ENCODE measurements around the gene HDHD5. TPM values are rescaled to one million over a fixed set of nuclear protein-coding genes. Genes with fewer than 3 reads are reported as not detected.

The HDHD5 gene
- total and polyA plus RNA-seq, 4 donors = 16.7 to 49.2 (median 27.8) TPM

GRCh38 chr22:17145021-17145680 lies 13.9 kb downstream of the HDHD5 start:
- H3K9ac ChIP-seq (ENCODE audit: insufficient read depth in 1 of 2, low read length in 2 of 2) = no peak overlapping the region

GRCh38 chr22:17143826-17144225 lies 15.3 kb downstream of the HDHD5 start:
- H3K36me3 ChIP-seq (ENCODE audit: control insufficient read depth in 4 of 4, insufficient read depth in 4 of 4, low read length in 4 of 4) = peaks cover 3 to 43% (median 8%) of the 10 kb centered on the region in 4 donors
- no peak overlapping the region for H3K9ac ChIP-seq (ENCODE audit: insufficient read depth in 1 of 2, low read length in 2 of 2)
- no peak overlapping the region for H3K4me3 ChIP-seq
- no peaks in the 10 kb centered on the region for H3K9me3 ChIP-seq (ENCODE audit: control insufficient read depth in 4 of 4, insufficient read depth in 3 of 4, low read length in 3 of 4)
- TF ChIP-seq CTCF (IDR thresholded peaks at IDR 0.05; ENCODE audit: control extremely low read depth, extremely low read depth) = no peak
- no peak for DNase-seq
- peaks cover 0 to 11% (median 0%) of the 10 kb centered on the region in 5 donors for H3K4me1 ChIP-seq (ENCODE audit: control insufficient read depth in 5 of 5, insufficient read depth in 5 of 5, low read length in 5 of 5)
- no peak overlapping the region for H3K27ac ChIP-seq (ENCODE audit: low read depth in 1 of 2, low read length in 1 of 2)
- no peaks in the 10 kb centered on the region for H3K27me3 ChIP-seq (ENCODE audit: control insufficient read depth in 3 of 3, insufficient read depth in 3 of 3, low read length in 2 of 3)
- ATAC-seq (ENCODE audit: insufficient read depth, low FRiP score) = no peak
- 93 to 97% methylated on average over 8 of the region's 8 CpGs for WGBS, 2 donors

More at GRCh38 chr22:17145021-17145680, 13.9 kb downstream of the HDHD5 start:
- no peaks in the 10 kb centered on the region for H3K27me3 ChIP-seq (ENCODE audit: control insufficient read depth in 3 of 3, insufficient read depth in 3 of 3, low read length in 2 of 3)
- 82 to 85% methylated on average over 8 of the region's 8 CpGs for WGBS, 2 donors
- no peak overlapping the region for H3K27ac ChIP-seq (ENCODE audit: low read depth in 1 of 2, low read length in 1 of 2)
- no peaks in the 10 kb centered on the region for H3K9me3 ChIP-seq (ENCODE audit: control insufficient read depth in 4 of 4, insufficient read depth in 3 of 4, low read length in 3 of 4)
- H3K36me3 ChIP-seq (ENCODE audit: control insufficient read depth in 4 of 4, insufficient read depth in 4 of 4, low read length in 4 of 4) = peaks cover 3 to 42% (median 5%) of the 10 kb centered on the region in 4 donors
- TF ChIP-seq CTCF (IDR thresholded peaks at IDR 0.05; ENCODE audit: control extremely low read depth, extremely low read depth) = no peak
- no peak overlapping the region for H3K4me3 ChIP-seq
- DNase-seq = no peak
- ATAC-seq (ENCODE audit: insufficient read depth, low FRiP score) = no peak
- H3K4me1 ChIP-seq (ENCODE audit: control insufficient read depth in 5 of 5, insufficient read depth in 5 of 5, low read length in 5 of 5) = peaks cover 0 to 11% (median 0%) of the 10 kb centered on the region in 5 donors

GRCh38 chr22:17143101-17143500 lies 16.0 kb downstream of the HDHD5 start:
- Histone ChIP-seq H3K4me3 (no peak overlapping the region), H3K27me3 (ENCODE audit: control insufficient read depth in 3 of 3, insufficient read depth in 3 of 3, low read length in 2 of 3) (no peaks in the 10 kb centered on the region), H3K9ac (ENCODE audit: insufficient read depth in 1 of 2, low read length in 2 of 2) (no peak overlapping the region), H3K36me3 (ENCODE audit: control insufficient read depth in 4 of 4, insufficient read depth in 4 of 4, low read length in 4 of 4) (peaks cover 3 to 49% (median 8%) of the 10 kb centered on the region in 4 donors), H3K9me3 (ENCODE audit: control insufficient read depth in 4 of 4, insufficient read depth in 3 of 4, low read length in 3 of 4) (no peaks in the 10 kb centered on the region), H3K4me1 (ENCODE audit: control insufficient read depth in 5 of 5, insufficient read depth in 5 of 5, low read length in 5 of 5) (peaks cover 0 to 11% (median 0%) of the 10 kb centered on the region in 5 donors), H3K27ac (ENCODE audit: low read depth in 1 of 2, low read length in 1 of 2) (no peak overlapping the region)
- TF ChIP-seq CTCF (IDR thresholded peaks at IDR 0.05; ENCODE audit: control extremely low read depth, extremely low read depth) = no peak
- no peak for DNase-seq
- no peak for ATAC-seq (ENCODE audit: insufficient read depth, low FRiP score)
- 92 to 93% methylated on average over 9 of the region's 9 CpGs for WGBS, 2 donors
